ENCODE results near the gene ANKRD2.
"Not testable (repeated sequence)": the region's sequence is repeated elsewhere in the genome, so short reads cannot be mapped to it uniquely, and the experiment has no call there.

ANKRD2 gene, protein sequence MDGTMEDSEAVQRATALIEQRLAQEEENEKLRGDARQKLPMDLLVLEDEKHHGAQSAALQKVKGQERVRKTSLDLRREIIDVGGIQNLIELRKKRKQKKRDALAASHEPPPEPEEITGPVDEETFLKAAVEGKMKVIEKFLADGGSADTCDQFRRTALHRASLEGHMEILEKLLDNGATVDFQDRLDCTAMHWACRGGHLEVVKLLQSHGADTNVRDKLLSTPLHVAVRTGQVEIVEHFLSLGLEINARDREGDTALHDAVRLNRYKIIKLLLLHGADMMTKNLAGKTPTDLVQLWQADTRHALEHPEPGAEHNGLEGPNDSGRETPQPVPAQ

GRCh38 chr10:97572214-97572989 is at the start of gene ANKRD2:
Gene ANKRD2 (plus strand): TSS chr10:97572779. CDS start chr10:97572789, 10 bp downstream.
- DNase-seq, result peak; percentile 56 to 70

DNA sequence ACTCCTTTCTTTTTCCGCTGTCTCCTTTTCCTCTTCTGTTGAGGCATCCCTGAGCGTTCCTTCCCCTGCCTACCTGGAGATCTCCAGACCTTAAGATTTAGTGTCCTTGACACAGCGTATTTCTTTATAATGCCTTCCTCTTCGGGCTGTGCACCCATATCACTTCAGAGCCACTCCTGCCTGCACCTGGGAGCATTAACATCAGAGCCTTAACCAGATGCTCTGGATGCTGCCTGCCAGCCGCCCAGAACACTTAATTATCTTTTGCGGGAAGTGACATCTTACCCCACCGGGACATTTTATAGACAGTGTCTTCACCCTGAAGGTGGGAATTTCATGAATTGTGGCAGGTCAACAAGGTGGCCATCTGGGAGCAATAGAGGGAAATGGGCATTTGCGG is 49.6 kb upstream of the ANKRD2 start:
- no peak for DNase-seq

- DNase-seq, result no peak
Measured at GRCh38 chr10:97525086-97525485, 47.5 kb upstream of the ANKRD2 start.

DNA sequence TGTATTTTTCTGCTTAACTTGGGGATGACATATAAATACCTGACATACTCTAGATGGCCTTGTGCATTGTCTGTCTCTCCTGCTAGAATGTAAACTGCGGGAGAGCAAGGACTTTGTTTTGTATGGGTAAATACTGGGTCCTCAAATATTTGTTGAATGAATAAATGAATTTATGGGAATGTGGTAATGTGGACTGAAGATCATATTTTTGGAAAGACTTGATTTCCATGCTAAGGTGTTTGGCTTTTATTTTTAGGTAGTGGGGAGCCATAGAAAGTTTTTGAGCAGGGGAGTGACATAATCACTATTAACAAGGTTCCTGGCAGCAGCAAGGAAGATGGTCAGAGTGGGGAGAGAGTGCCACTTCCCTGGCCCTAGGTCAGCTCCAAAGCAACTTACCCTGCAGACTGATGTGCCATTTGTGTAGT is 46.9 kb upstream of the ANKRD2 start:
- DNase-seq, result no peak

DNA sequence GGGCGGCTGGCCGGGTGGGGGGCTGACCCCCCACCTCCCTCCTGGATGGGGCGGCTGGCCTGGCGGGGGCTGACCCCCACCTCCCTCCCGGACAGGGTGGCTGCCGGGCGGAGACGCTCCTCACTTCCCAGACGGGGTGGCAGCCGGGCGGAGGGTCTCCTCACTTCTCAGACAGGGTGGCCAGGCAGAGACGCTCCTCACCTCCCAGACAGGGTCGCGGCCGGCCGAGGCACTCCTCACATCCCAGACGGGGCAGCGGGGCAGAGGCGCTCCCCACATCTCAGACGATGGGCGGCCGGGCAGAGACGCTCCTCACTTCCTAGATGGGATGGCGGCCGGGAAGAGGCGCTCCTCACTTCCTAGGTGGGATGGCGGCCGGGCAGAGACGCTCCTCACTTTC is 43.7 kb upstream of the ANKRD2 start:
- DNase-seq, result not testable (repeated sequence)

DNA sequence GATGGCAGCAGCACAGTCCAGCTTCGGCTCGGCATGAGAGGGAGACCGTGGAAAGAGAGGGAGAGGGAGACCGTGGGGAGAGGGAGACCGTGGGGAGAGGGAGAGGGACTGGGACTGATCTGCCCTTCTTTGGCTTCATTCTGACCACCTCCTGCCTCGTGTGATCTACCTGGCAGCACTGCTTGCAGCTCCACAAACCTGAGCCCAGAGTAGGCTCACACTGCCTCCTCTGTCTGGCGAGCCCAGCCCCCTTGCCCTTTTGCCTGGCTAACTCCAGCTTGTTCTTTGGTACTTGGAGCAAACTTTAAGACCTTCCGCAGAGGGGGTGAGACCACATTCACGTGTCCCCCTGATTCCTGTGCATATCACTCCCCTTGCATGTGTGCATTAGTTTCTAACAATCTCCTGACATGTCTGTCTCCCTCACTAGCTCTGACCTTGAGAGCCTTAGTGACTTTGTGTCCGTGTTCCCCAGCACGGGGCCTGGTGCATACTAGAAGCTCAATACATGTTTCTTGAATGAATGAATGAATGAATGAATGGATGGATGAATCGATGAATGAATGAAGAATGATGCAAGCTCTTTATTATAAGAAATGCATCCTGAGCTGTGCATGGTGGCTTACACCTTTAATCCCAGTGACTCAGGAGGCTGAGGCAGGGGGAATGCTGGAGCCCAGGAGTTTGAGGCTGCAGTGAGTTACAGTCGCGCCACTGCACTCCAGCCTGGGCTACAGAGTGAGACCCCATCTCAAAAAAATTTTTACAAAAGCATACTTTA is 42.7 kb upstream of the ANKRD2 start:
- DNase-seq, result no peak

- DNase-seq, result no peak
Measured at GRCh38 chr10:97531401-97531986, 41.1 kb upstream of the ANKRD2 start.

DNA sequence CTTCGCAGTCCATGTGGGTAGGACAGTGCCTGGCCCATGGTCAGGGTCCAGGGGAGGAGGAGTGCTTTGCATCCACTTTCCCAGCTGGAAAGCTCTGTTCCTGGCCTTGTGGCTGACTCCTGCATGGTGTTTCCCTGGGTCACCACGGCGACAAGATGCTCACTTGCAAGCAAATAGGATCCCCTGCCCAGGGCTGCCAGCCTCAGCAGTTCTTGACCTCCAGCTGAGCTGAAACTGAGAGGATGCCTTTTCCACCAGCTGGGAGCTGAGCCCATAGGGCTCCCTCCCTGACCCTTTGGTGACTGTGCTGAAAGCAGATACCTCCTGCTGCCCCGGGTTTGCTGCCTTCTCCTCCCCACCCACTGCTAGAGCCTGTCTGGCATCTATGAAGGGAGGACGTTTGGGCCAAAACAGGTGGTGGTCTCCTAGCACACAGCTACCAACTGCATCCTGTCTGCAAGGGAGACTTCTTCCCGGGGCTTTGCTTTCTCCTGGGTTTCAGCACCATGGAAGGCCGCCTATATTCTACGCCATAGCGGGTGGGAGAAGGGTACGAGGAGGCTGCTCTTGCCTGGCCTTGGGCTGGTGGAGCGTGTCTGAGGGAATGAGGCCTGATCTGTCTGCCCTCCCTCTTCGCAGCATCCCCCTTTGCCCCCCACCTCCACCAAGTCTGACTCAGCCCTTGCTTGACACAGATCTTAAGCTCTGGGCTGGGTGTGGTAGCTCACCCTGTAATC is 39.5 kb upstream of the ANKRD2 start:
- no peak for DNase-seq

DNA sequence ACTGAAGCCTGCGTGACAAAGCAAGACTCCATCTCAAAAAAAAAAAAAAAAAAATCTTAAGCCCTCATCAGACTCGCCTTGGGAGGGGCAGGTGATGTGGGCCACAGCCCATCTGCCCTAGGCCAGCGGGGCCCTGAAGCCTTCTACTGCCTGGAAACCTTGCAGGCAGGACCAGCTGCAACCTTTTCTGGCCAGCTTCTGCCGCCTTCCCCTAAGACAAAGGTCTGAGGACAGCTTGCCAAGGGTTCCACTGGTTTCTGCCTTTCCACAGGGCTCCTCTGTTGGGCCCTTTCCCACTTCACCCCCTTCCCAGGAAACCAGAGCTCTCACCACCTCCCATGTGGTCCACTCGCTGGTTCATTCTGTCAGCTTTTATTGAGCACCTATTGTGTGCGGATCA is 38.7 kb upstream of the ANKRD2 start:
- DNase-seq, result no peak

GRCh38 chr10:97534746-97535367 is 37.7 kb upstream of the ANKRD2 start:
- peak; percentile 8 to 23 for DNase-seq

GRCh38 chr10:97537186-97537869 is 35.3 kb upstream of the ANKRD2 start:
- no peak for DNase-seq

GRCh38 chr10:97538411-97538810 is 34.2 kb upstream of the ANKRD2 start:
- DNase-seq, result no peak

- no peak for DNase-seq
Measured at GRCh38 chr10:97538839-97539238, 33.7 kb upstream of the ANKRD2 start.

- DNase-seq, result no peak
Measured at GRCh38 chr10:97539523-97540200, 32.9 kb upstream of the ANKRD2 start.

- DNase-seq, result no peak
Measured at GRCh38 chr10:97540669-97541500, 31.7 kb upstream of the ANKRD2 start.

DNA sequence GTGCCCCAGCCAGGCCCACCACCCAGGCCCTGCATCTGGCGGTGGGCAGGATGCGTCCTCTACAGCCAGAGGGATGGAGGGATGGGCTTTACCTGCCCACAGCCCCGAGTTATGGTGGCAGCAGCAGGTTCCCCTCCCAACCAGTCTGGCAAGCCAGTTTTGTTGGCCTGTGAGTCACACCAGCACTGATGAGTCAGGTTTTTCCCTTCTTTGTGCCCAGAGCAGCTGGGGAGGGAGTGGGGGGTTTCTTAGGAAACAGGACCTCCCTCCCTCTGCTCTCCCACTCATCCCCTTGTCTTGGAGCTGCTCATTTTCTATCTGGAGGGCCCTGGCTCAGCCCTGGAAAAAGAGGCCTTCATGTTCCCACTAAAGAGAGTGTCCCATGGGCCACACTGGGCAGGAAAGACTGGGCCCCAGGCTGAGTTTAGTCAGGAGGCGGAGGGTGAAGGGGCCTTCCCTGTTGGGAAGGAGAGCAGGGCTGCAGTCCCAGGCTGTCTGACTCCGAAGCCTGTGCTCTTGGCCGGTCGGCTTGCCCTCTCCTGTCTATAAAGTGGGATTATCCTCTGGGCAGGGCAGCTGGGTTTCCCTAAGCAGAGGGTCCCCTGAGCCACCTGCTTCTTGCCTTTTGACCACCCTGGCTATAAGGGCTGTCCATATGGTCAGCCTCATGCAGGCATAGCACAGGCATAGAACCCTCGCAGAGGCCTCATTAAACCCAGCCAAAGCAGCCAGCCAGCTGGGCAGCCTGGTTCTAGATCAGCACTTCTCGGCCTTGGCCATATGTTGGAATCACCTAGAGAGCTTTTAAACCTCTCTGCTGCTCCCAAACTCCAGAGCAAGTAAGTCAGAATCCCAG is 30.2 kb upstream of the ANKRD2 start:
- DNase-seq, result no peak

DNA sequence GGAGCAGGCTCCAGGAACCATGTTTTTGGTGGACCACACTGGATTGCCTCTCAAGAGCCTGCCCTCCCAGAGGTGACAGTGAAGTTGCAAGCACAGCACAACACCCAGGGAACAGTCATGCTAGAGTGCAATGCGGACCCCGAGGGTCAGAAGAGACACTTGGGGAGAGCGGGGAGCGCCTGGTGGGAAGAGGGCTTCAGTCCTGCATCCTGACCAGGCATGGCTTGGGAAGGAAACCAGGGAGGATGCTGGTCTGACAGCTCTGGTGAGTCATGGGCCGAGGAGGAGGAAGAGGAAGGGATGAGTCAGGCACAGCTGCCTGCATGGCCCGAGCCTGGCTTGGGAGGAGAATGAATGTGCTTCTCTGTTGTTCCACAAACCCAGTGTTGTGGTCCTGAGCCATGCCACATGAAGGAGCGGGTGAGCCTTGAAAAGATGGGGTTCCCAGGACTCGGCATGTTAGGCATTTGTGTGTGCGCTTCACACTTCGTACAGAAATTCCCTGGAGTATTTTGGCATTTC is 29.5 kb upstream of the ANKRD2 start:
- DNase-seq, result peak; percentile 60 to 76
